HEK293 (cell line): Measurements from ENCODE around the gene DUSP6.

ENCODE experiments used
- YY1 ChIP-seq: fragments of 450-650 bp; formaldehyde crosslinking; IDR thresholded peaks from 2 replicates; pipeline ENCODE4 v1.5.1; 2018; ENCODE audit warnings: missing biosample characterization, missing genetic modification characterization
- ZIC2 ChIP-seq: fragments of 450-650 bp; formaldehyde crosslinking; IDR thresholded peaks from 2 replicates; pipeline ENCODE4 v1.5.1; 2016; ENCODE audit warnings: missing biosample characterization, missing genetic modification characterization
- ZNF23 ChIP-seq: fragments of 450-650 bp; formaldehyde crosslinking; IDR thresholded peaks from 2 replicates; pipeline ENCODE4 v1.5.1; 2016; ENCODE audit warnings: missing biosample characterization, missing genetic modification characterization, borderline replicate concordance
- ZNF514 ChIP-seq: fragments of 450-650 bp; formaldehyde crosslinking; IDR thresholded peaks from 2 replicates; pipeline ENCODE4 v1.5.1; 2016; ENCODE audit warnings: missing biosample characterization, missing genetic modification characterization
- ZNF544 ChIP-seq: fragments of 450-650 bp; formaldehyde crosslinking; IDR thresholded peaks from 2 replicates; pipeline ENCODE4 v1.5.0; 2017; ENCODE audit warnings: missing biosample characterization, missing genetic modification characterization
- ZNF561 ChIP-seq: fragments of 450-650 bp; IDR thresholded peaks from 2 replicates; pipeline ENCODE4 v1.5.1; 2018; ENCODE audit warnings: missing biosample characterization, missing genetic modification characterization, borderline replicate concordance
- ZNF623 ChIP-seq: fragments of 450-650 bp; formaldehyde crosslinking; IDR thresholded peaks from 2 replicates; pipeline ENCODE4 v1.5.1; 2016; ENCODE audit warnings: missing biosample characterization, missing genetic modification characterization
- ZNF664 ChIP-seq: fragments of 450-650 bp; formaldehyde crosslinking; IDR thresholded peaks from 2 replicates; pipeline ENCODE4 v1.5.1; 2016; ENCODE audit warnings: missing biosample characterization, missing genetic modification characterization
- ZSCAN30 ChIP-seq: fragments of 450-650 bp; IDR thresholded peaks from 2 replicates; pipeline ENCODE4 v1.5.1; 2018; ENCODE audit warnings: missing biosample characterization, mild to moderate bottlenecking, missing genetic modification characterization, moderate library complexity
- TF ChIP-seq, protein P1 (sequence below): fragments of 450-650 bp; formaldehyde crosslinking; IDR thresholded peaks from 2 replicates; pipeline ENCODE4 v1.5.1; 2016; ENCODE audit warnings: missing biosample characterization, missing genetic modification characterization
- TF ChIP-seq, protein P2 (sequence below): fragments of 450-650 bp; formaldehyde crosslinking; IDR thresholded peaks from 2 replicates; pipeline ENCODE4 v1.5.1; 2016; ENCODE audit warnings: missing biosample characterization, missing genetic modification characterization
- TF ChIP-seq, protein P3 (sequence below): fragments of 450-650 bp; formaldehyde crosslinking; optimal IDR thresholded peaks from 2 replicates; pipeline ENCODE3; 2016; ENCODE audit warnings: missing biosample characterization, mild to moderate bottlenecking, missing genetic modification characterization
- TF ChIP-seq, protein P4 (sequence below): fragments of 450-650 bp; formaldehyde crosslinking; IDR thresholded peaks from 2 replicates; pipeline ENCODE4 v1.5.1; 2016; ENCODE audit warnings: missing biosample characterization, missing genetic modification characterization
- TF ChIP-seq, protein P5 (sequence below): fragments of 450-650 bp; formaldehyde crosslinking; IDR thresholded peaks from 2 replicates; pipeline ENCODE4 v1.5.1; 2016; ENCODE audit warnings: missing biosample characterization, missing genetic modification characterization

DNA sequence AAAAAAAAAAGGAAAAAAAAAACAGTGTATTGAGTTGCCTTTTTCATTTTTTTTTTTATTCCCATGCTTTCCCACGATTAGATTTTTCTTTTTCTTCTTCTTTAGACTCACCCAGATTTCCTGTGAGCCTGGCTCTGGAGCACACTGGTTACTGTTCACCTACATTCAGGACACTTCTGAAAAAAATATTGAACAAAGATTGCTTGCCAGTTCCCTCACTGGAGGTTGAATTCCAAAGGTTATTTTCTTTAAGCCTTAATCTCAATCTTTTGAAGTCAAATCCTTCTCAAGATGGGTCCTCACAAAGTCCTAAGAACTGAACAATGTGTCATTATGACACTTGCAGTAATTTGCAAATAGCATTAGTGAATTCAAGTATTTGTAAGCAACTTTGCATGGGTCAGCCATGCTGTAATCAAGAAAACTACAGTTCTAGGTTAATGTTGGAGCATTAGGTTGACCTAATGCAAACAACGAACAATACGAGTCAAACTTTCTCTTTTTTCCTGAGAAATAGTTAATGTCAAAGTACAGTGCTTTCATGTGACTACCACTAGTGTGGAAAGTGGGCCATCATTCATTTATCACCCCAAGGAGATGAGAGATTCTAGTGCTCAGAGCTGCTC, 49.2 kb upstream of the DUSP6 start:
- TF ChIP-seq ZNF544 (tag by site-specific recombination) = no peak
- TF ChIP-seq, protein P1, sequence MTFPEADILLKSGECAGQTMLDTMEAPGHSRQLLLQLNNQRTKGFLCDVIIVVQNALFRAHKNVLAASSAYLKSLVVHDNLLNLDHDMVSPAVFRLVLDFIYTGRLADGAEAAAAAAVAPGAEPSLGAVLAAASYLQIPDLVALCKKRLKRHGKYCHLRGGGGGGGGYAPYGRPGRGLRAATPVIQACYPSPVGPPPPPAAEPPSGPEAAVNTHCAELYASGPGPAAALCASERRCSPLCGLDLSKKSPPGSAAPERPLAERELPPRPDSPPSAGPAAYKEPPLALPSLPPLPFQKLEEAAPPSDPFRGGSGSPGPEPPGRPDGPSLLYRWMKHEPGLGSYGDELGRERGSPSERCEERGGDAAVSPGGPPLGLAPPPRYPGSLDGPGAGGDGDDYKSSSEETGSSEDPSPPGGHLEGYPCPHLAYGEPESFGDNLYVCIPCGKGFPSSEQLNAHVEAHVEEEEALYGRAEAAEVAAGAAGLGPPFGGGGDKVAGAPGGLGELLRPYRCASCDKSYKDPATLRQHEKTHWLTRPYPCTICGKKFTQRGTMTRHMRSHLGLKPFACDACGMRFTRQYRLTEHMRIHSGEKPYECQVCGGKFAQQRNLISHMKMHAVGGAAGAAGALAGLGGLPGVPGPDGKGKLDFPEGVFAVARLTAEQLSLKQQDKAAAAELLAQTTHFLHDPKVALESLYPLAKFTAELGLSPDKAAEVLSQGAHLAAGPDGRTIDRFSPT (tag by site-specific recombination) = no peak
- TF ChIP-seq YY1 (tag by site-specific recombination) = no peak
- TF ChIP-seq, protein P2, sequence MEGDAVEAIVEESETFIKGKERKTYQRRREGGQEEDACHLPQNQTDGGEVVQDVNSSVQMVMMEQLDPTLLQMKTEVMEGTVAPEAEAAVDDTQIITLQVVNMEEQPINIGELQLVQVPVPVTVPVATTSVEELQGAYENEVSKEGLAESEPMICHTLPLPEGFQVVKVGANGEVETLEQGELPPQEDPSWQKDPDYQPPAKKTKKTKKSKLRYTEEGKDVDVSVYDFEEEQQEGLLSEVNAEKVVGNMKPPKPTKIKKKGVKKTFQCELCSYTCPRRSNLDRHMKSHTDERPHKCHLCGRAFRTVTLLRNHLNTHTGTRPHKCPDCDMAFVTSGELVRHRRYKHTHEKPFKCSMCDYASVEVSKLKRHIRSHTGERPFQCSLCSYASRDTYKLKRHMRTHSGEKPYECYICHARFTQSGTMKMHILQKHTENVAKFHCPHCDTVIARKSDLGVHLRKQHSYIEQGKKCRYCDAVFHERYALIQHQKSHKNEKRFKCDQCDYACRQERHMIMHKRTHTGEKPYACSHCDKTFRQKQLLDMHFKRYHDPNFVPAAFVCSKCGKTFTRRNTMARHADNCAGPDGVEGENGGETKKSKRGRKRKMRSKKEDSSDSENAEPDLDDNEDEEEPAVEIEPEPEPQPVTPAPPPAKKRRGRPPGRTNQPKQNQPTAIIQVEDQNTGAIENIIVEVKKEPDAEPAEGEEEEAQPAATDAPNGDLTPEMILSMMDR (tag by site-specific recombination) = no peak
- TF ChIP-seq ZNF664 (tag by site-specific recombination) = no peak
- TF ChIP-seq ZIC2 (tag by site-specific recombination) = no peak
- TF ChIP-seq ZNF514 (tag by site-specific recombination) = no peak
- TF ChIP-seq, protein P3, sequence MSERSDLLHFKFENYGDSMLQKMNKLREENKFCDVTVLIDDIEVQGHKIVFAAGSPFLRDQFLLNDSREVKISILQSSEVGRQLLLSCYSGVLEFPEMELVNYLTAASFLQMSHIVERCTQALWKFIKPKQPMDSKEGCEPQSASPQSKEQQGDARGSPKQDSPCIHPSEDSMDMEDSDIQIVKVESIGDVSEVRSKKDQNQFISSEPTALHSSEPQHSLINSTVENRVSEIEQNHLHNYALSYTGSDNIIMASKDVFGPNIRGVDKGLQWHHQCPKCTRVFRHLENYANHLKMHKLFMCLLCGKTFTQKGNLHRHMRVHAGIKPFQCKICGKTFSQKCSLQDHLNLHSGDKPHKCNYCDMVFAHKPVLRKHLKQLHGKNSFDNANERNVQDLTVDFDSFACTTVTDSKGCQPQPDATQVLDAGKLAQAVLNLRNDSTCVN (tag by site-specific recombination) = no peak
- TF ChIP-seq, protein P4, sequence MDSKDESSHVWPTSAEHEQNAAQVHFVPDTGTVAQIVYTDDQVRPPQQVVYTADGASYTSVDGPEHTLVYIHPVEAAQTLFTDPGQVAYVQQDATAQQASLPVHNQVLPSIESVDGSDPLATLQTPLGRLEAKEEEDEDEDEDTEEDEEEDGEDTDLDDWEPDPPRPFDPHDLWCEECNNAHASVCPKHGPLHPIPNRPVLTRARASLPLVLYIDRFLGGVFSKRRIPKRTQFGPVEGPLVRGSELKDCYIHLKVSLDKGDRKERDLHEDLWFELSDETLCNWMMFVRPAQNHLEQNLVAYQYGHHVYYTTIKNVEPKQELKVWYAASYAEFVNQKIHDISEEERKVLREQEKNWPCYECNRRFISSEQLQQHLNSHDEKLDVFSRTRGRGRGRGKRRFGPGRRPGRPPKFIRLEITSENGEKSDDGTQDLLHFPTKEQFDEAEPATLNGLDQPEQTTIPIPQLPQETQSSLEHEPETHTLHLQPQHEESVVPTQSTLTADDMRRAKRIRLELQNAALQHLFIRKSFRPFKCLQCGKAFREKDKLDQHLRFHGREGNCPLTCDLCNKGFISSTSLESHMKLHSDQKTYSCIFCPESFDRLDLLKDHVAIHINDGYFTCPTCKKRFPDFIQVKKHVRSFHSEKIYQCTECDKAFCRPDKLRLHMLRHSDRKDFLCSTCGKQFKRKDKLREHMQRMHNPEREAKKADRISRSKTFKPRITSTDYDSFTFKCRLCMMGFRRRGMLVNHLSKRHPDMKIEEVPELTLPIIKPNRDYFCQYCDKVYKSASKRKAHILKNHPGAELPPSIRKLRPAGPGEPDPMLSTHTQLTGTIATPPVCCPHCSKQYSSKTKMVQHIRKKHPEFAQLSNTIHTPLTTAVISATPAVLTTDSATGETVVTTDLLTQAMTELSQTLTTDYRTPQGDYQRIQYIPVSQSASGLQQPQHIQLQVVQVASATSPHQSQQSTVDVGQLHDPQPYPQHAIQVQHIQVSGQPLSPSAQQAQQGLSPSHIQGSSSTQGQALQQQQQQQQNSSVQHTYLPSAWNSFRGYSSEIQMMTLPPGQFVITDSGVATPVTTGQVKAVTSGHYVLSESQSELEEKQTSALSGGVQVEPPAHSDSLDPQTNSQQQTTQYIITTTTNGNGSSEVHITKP (tag by site-specific recombination) = no peak
- TF ChIP-seq ZNF623 = no peak
- TF ChIP-seq ZSCAN30 (tag by site-specific recombination) = no peak
- no peak for TF ChIP-seq ZNF23
- no peak for TF ChIP-seq ZNF561 (tag by site-specific recombination)
- TF ChIP-seq, protein P5, sequence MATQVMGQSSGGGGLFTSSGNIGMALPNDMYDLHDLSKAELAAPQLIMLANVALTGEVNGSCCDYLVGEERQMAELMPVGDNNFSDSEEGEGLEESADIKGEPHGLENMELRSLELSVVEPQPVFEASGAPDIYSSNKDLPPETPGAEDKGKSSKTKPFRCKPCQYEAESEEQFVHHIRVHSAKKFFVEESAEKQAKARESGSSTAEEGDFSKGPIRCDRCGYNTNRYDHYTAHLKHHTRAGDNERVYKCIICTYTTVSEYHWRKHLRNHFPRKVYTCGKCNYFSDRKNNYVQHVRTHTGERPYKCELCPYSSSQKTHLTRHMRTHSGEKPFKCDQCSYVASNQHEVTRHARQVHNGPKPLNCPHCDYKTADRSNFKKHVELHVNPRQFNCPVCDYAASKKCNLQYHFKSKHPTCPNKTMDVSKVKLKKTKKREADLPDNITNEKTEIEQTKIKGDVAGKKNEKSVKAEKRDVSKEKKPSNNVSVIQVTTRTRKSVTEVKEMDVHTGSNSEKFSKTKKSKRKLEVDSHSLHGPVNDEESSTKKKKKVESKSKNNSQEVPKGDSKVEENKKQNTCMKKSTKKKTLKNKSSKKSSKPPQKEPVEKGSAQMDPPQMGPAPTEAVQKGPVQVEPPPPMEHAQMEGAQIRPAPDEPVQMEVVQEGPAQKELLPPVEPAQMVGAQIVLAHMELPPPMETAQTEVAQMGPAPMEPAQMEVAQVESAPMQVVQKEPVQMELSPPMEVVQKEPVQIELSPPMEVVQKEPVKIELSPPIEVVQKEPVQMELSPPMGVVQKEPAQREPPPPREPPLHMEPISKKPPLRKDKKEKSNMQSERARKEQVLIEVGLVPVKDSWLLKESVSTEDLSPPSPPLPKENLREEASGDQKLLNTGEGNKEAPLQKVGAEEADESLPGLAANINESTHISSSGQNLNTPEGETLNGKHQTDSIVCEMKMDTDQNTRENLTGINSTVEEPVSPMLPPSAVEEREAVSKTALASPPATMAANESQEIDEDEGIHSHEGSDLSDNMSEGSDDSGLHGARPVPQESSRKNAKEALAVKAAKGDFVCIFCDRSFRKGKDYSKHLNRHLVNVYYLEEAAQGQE (tag by site-specific recombination) = no peak
